Kasumi-1 (cell line): Measurements from ENCODE around the gene C14orf132.

Experiments
- DNase-seq, 2 experiments: peaks; one replicate each; lab custom pipeline; 2025; lab: John Stamatoyannopoulos, UW

C14orf132 gene

GRCh38 chr14:96082420-96083300, 43.5 kb downstream of the C14orf132 start:
- DNase-seq = no peak

- DNase-seq = no peak
Observed at GRCh38 chr14:96083667-96084320, 44.6 kb downstream of the C14orf132 start.

- no peak for DNase-seq
Observed at GRCh38 chr14:96084796-96085195, 45.6 kb downstream of the C14orf132 start.

- no peak for DNase-seq
Observed at GRCh38 chr14:96085369-96085768, 46.2 kb downstream of the C14orf132 start.

- no peak for DNase-seq
Observed at GRCh38 chr14:96086032-96086431, 46.9 kb downstream of the C14orf132 start.

- no peak for DNase-seq
Observed at GRCh38 chr14:96086574-96087077, 47.5 kb downstream of the C14orf132 start.

- DNase-seq = no peak
Observed at GRCh38 chr14:96088074-96088473, 48.9 kb downstream of the C14orf132 start.

- DNase-seq = no peak
Observed at GRCh38 chr14:96088481-96088880, 49.3 kb downstream of the C14orf132 start.

GRCh38 chr14:96088911-96089310, 49.7 kb downstream of the C14orf132 start:
- no peak for DNase-seq

- no peak for DNase-seq
Observed at GRCh38 chr14:96089401-96089800, 50.2 kb downstream of the C14orf132 start.

- DNase-seq = no peak
Observed at GRCh38 chr14:96090441-96091148, 51.4 kb downstream of the C14orf132 start.

GRCh38 chr14:96091149-96091693, 52.1 kb downstream of the C14orf132 start:
- DNase-seq = no peak

- DNase-seq = no peak
Observed at GRCh38 chr14:96091941-96092411, 52.8 kb downstream of the C14orf132 start.

GRCh38 chr14:96092936-96093335, 53.8 kb downstream of the C14orf132 start:
- DNase-seq = no peak

GRCh38 chr14:96094211-96094610, 55.0 kb downstream of the C14orf132 start:
- no peak for DNase-seq

- DNase-seq = no peak
Observed at GRCh38 chr14:96094656-96095055, 55.5 kb downstream of the C14orf132 start.

GRCh38 chr14:96095058-96095457, 55.9 kb downstream of the C14orf132 start:
- DNase-seq = no peak

GRCh38 chr14:96095581-96096476, 56.7 kb downstream of the C14orf132 start:
- DNase-seq = no peak

- DNase-seq = no peak
Observed at GRCh38 chr14:96096639-96097610, 57.8 kb downstream of the C14orf132 start.

GRCh38 chr14:96097752-96098151, 58.6 kb downstream of the C14orf132 start:
- no peak for DNase-seq
